Subcutaneous abdominal adipose tissue (tissue), 5 donors: ENCODE measurements around the gene ALG5.

Experiments used
- H3K27ac ChIP-seq: one replicate; pipeline ENCODE4 v1.7.0; 2013; ENCODE audit warnings: low read depth, mild to moderate bottlenecking, inconsistent platforms, low read length, moderate library complexity
- H3K27me3 ChIP-seq, 5 donors: one replicate each; pipeline ENCODE4 v1.7.0; 2013; ENCODE audit warnings: low read length in 5 of 5, inconsistent platforms in 1 of 5; ENCODE audit not compliant: control insufficient read depth in 5 of 5, insufficient read depth in 4 of 5
- H3K36me3 ChIP-seq, 5 donors: one replicate each; pipeline ENCODE4 v1.7.0; 2013; ENCODE audit warnings: low read length in 5 of 5; ENCODE audit not compliant: control insufficient read depth in 5 of 5, insufficient read depth in 5 of 5
- H3K4me1 ChIP-seq, 5 donors: one replicate each; pipeline ENCODE4 v1.7.0; 2013; ENCODE audit warnings: low read length in 5 of 5, mild to moderate bottlenecking in 3 of 5, moderate library complexity in 1 of 5; ENCODE audit not compliant: control insufficient read depth in 5 of 5, insufficient read depth in 5 of 5
- H3K4me3 ChIP-seq, 5 donors: one replicate each; pipeline ENCODE4 v1.7.0; 2013; ENCODE audit warnings: low read length in 5 of 5, low read depth in 1 of 5
- H3K9ac ChIP-seq, 5 donors: one replicate each; pipeline ENCODE4 v1.7.0; 2013; ENCODE audit warnings: low read length in 5 of 5, mild to moderate bottlenecking in 4 of 5, moderate library complexity in 3 of 5
- H3K9me3 ChIP-seq, 5 donors: one replicate each; pipeline ENCODE4 v1.7.0; 2013; ENCODE audit warnings: low read length in 5 of 5; ENCODE audit not compliant: control insufficient read depth in 5 of 5
- donor health status: healthy.
- donor health status: healthy.
- donor health status: healthy.
- donor health status: healthy.
- donor health status: healthy.

ALG5 gene

GRCh38 chr13:37023871-37024270, 24.7 kb upstream of the ALG5 start:
- peaks cover 65 to 85% (median 67%) of the 10 kb centered on the region in 5 donors for H3K36me3 ChIP-seq
- no peak overlapping the region for H3K9ac ChIP-seq
- no peaks in the 10 kb centered on the region for H3K27me3 ChIP-seq
- H3K27ac ChIP-seq, result no peak overlapping the region
- H3K9me3 ChIP-seq, result no peaks in the 10 kb centered on the region
- H3K4me3 ChIP-seq, result no peak overlapping the region
- H3K4me1 ChIP-seq, result no peaks in the 10 kb centered on the region

GRCh38 chr13:37014609-37015008, 15.5 kb upstream of the ALG5 start:
- Histone ChIP-seq H3K27ac (no peak overlapping the region), H3K9ac (no peak overlapping the region), H3K4me1 (peaks cover 0 to 4% (median 0%) of the 10 kb centered on the region in 5 donors), H3K27me3 (no peaks in the 10 kb centered on the region), H3K9me3 (no peaks in the 10 kb centered on the region), H3K4me3 (no peak overlapping the region), H3K36me3 (peaks cover 46 to 63% (median 56%) of the 10 kb centered on the region in 5 donors)

GRCh38 chr13:37011788-37012187, 12.6 kb upstream of the ALG5 start:
- no peaks in the 10 kb centered on the region for H3K9me3 ChIP-seq
- no peak overlapping the region for H3K4me3 ChIP-seq
- no peaks in the 10 kb centered on the region for H3K27me3 ChIP-seq
- peaks cover 58 to 78% (median 65%) of the 10 kb centered on the region in 5 donors for H3K36me3 ChIP-seq
- peaks cover 0 to 4% (median 0%) of the 10 kb centered on the region in 5 donors for H3K4me1 ChIP-seq
- no peak overlapping the region for H3K27ac ChIP-seq
- H3K9ac ChIP-seq, result no peak overlapping the region

- no peaks in the 10 kb centered on the region for H3K27me3 ChIP-seq
- no peaks in the 10 kb centered on the region for H3K9me3 ChIP-seq
- no peak overlapping the region for H3K9ac ChIP-seq
- no peak overlapping the region for H3K27ac ChIP-seq
- H3K36me3 ChIP-seq, result peaks cover 61 to 82% (median 65%) of the 10 kb centered on the region in 5 donors
- H3K4me1 ChIP-seq, result peaks cover 0 to 4% (median 0%) of the 10 kb centered on the region in 5 donors
- no peak overlapping the region for H3K4me3 ChIP-seq
Measured at GRCh38 chr13:37011002-37011401, 11.9 kb upstream of the ALG5 start.

- H3K9me3 ChIP-seq, result no peaks in the 10 kb centered on the region
- no peak overlapping the region for H3K27ac ChIP-seq
- H3K36me3 ChIP-seq, result peaks cover 59 to 80% (median 64%) of the 10 kb centered on the region in 5 donors
- H3K27me3 ChIP-seq, result no peaks in the 10 kb centered on the region
- no peak overlapping the region for H3K4me3 ChIP-seq
- peaks cover 0 to 4% (median 0%) of the 10 kb centered on the region in 5 donors for H3K4me1 ChIP-seq
- no peak overlapping the region for H3K9ac ChIP-seq
Measured at GRCh38 chr13:37010424-37010823, 11.3 kb upstream of the ALG5 start.

GRCh38 chr13:37009692-37010091, 10.6 kb upstream of the ALG5 start:
- Histone ChIP-seq H3K4me1 (peaks cover 0 to 4% (median 0%) of the 10 kb centered on the region in 5 donors), H3K9ac (no peak overlapping the region), H3K4me3 (no peak overlapping the region), H3K36me3 (peaks cover 61 to 76% (median 69%) of the 10 kb centered on the region in 5 donors), H3K9me3 (no peaks in the 10 kb centered on the region), H3K27ac (no peak overlapping the region), H3K27me3 (no peaks in the 10 kb centered on the region)

GRCh38 chr13:37001921-37002250, 2.7 kb upstream of the ALG5 start:
- peak overlapping the region in 2 of 5 donors; percentile 94 to 97 for H3K9ac ChIP-seq

GRCh38 chr13:36998624-36999041, 507 bp downstream of the ALG5 start:
- H3K36me3 ChIP-seq, result peaks cover 11 to 22% (median 17%) of the 10 kb centered on the region in 5 donors
- H3K4me1 ChIP-seq, result peaks cover 4 to 31% (median 24%) of the 10 kb centered on the region in 5 donors
- H3K9ac ChIP-seq, result peak overlapping the region; percentile 75 to 98 (median 94)
- no peaks in the 10 kb centered on the region for H3K9me3 ChIP-seq
- no peaks in the 10 kb centered on the region for H3K27me3 ChIP-seq
- H3K27ac ChIP-seq, result peak overlapping the region; percentile 92
- peak overlapping the region; percentile 93 to 98 (median 97) for H3K4me3 ChIP-seq

More at GRCh38 chr13:37001921-37002250, 2.7 kb upstream of the ALG5 start:
- Histone ChIP-seq H3K4me1 (peaks cover 4 to 31% (median 24%) of the 10 kb centered on the region in 5 donors), H3K36me3 (peaks cover 19 to 31% (median 28%) of the 10 kb centered on the region in 5 donors), H3K27me3 (no peaks in the 10 kb centered on the region), H3K9me3 (no peaks in the 10 kb centered on the region), H3K27ac (no peak overlapping the region), H3K4me3 (peak overlapping the region in 2 of 5 donors; percentile 92 to 97)

GRCh38 chr13:36997716-36998427, 1.3 kb downstream of the ALG5 start:
- peak overlapping the region; percentile 75 to 98 (median 94) for H3K9ac ChIP-seq
- H3K4me1 ChIP-seq, result peaks cover 4 to 31% (median 24%) of the 10 kb centered on the region in 5 donors
- H3K9me3 ChIP-seq, result no peaks in the 10 kb centered on the region
- H3K36me3 ChIP-seq, result peaks cover 12 to 24% (median 20%) of the 10 kb centered on the region in 5 donors
- no peaks in the 10 kb centered on the region for H3K27me3 ChIP-seq
- H3K27ac ChIP-seq, result no peak overlapping the region
- H3K4me3 ChIP-seq, result peak overlapping the region; percentile 93 to 98 (median 97)

- Histone ChIP-seq H3K27me3 (no peaks in the 10 kb centered on the region), H3K9ac (no peak overlapping the region), H3K4me1 (peaks cover 0 to under 1% (median 0%) of the 10 kb centered on the region in 5 donors), H3K4me3 (no peak overlapping the region), H3K36me3 (peaks cover 56 to 75% (median 68%) of the 10 kb centered on the region in 5 donors), H3K27ac (no peak overlapping the region), H3K9me3 (no peaks in the 10 kb centered on the region)
Measured at GRCh38 chr13:36992362-36992761, 6.8 kb downstream of the ALG5 start.
